Osteocyte (in vitro differentiated cells): ENCODE measurements around the gene OR7E24. TPM values are rescaled to one million over a fixed set of nuclear protein-coding genes. Genes with fewer than 3 reads are reported as not detected.
"Not testable (repeated sequence)": the region's sequence is repeated elsewhere in the genome, so short reads cannot be mapped to it uniquely, and the experiment has no call there.

Experiments
- DNase-seq: peaks from one replicate; pipeline ENCODE4 v3.0.0; 2021; ENCODE audit warnings: mixed read lengths; ENCODE audit not compliant: unreplicated experiment; ENCODE audit errors: extremely low spot score
- H3K27ac Mint-ChIP-seq: one replicate; pipeline ENCODE4 v1.8.0; 2021; ENCODE audit warnings: mild to moderate bottlenecking, mixed read lengths; ENCODE audit not compliant: unreplicated experiment
- H3K27me3 Mint-ChIP-seq: one replicate; pipeline ENCODE4 v1.8.0; 2021; ENCODE audit warnings: mixed read lengths; ENCODE audit not compliant: unreplicated experiment
- H3K36me3 Mint-ChIP-seq: one replicate; pipeline ENCODE4 v1.8.0; 2021; ENCODE audit warnings: mixed read lengths; ENCODE audit not compliant: unreplicated experiment
- H3K4me1 Mint-ChIP-seq: one replicate; pipeline ENCODE4 v1.8.0; 2021; ENCODE audit warnings: mixed read lengths; ENCODE audit not compliant: unreplicated experiment
- H3K4me3 Mint-ChIP-seq: one replicate; pipeline ENCODE4 v1.8.0; 2021; ENCODE audit warnings: mild to moderate bottlenecking, moderate library complexity, mixed read lengths; ENCODE audit not compliant: unreplicated experiment
- H3K9me3 Mint-ChIP-seq: one replicate; pipeline ENCODE4 v1.8.0; 2021; ENCODE audit warnings: mixed read lengths; ENCODE audit not compliant: unreplicated experiment
- long read RNA-seq: library from polyadenylated mRNA; unstranded; transcript quantifications from one replicate; pipeline ENCODE4 v2.0.0, GENCODE V29; 2021
- total RNA-seq: library from RNA; stranded (reverse); gene quantifications from 2 replicates; pipeline ENCODE4 v1.2.1, GENCODE V29; 2021
- TF ChIP-seq, protein P1 (sequence below): fragments of 200-600 bp; sonication (generic); IDR thresholded peaks from 2 replicates; pipeline ENCODE4 v1.5.0; 2021; ENCODE audit warnings: antibody characterized with exemption, mild to moderate bottlenecking, moderate library complexity

Gene OR7E24
- total RNA-seq = not detected in 2 replicates
- long read RNA-seq = 0 reads

DNA sequence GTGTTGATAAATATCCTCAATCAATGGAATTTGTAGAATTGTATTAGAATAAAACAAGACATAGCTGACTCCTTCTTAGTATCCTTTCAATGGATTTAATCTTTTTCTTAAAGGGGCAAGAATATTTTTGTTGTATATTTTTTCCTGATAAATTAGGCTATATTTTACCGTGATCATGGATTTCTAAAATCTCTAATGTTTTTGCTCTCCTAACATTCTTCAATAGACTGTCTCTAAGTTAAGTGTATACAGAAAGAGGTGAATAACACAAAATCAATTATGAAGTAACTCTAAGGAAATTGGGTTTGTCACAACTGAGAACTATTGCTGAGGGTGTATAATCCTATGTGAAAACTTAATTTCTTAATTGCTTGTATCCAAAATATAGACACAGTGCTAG is at the start of gene OR7E24:
Gene OR7E24, plus strand, starts transcription at position 301 of the 400 bp plus-strand sequence. CDS start 114 bp downstream, outside the sequence.
- H3K27ac Mint-ChIP-seq = no peak within 1 kb of the TSS

DNA sequence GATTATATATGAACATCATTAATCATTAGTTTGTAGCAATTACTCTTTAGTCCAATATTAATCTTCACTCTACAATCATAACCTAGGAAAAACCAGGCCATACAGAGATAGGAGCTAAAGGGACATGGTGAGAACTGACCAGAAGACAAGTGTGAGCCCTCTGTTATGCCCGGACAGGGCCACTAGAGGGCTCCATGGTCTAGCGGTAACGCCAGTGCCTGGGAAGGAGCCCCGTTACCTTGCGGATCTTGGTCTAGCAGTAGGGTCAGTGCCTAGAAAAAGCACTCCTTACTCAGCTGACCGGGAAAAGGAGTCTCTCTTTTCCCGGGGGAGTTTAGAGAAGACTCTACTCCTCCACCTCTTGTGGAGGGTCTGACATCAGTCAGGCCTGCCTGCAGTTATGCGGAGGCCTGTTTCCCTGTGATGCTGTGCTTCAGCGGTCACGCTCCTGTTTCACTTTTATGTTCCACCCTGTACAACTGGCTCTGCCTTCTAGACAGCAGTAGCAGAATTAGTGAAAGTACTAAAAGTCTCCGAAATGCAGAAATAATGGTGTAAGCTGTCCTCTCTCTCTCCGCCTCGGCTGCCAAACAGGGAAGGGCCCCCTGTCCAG is 45.1 kb upstream of the OR7E24 start:
- H3K27ac Mint-ChIP-seq = no peak overlapping the region
- H3K27me3 Mint-ChIP-seq = peaks cover 4% of the 10 kb centered on the region
- H3K9me3 Mint-ChIP-seq = no peaks in the 10 kb centered on the region
- peaks cover 5% of the 10 kb centered on the region for H3K4me1 Mint-ChIP-seq
- TF ChIP-seq, protein P1, sequence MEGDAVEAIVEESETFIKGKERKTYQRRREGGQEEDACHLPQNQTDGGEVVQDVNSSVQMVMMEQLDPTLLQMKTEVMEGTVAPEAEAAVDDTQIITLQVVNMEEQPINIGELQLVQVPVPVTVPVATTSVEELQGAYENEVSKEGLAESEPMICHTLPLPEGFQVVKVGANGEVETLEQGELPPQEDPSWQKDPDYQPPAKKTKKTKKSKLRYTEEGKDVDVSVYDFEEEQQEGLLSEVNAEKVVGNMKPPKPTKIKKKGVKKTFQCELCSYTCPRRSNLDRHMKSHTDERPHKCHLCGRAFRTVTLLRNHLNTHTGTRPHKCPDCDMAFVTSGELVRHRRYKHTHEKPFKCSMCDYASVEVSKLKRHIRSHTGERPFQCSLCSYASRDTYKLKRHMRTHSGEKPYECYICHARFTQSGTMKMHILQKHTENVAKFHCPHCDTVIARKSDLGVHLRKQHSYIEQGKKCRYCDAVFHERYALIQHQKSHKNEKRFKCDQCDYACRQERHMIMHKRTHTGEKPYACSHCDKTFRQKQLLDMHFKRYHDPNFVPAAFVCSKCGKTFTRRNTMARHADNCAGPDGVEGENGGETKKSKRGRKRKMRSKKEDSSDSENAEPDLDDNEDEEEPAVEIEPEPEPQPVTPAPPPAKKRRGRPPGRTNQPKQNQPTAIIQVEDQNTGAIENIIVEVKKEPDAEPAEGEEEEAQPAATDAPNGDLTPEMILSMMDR = peak; percentile 94
- peak; percentile 90 for DNase-seq
- no peaks in the 10 kb centered on the region for H3K36me3 Mint-ChIP-seq
- peak overlapping the region; percentile 48 for H3K4me3 Mint-ChIP-seq

More for the DNA sequence above, at the start of gene OR7E24:
- Mint-ChIP-seq H3K4me3 (no peak within 1 kb of the TSS), H3K4me1 (no peaks in the 10 kb centered on the region), H3K9me3 (peaks cover 28% of the 10 kb centered on the region), H3K36me3 (no peaks in the 10 kb centered on the region), H3K27me3 (no peaks in the 10 kb centered on the region)
- TF ChIP-seq, protein P1 = no peak
- DNase-seq = no peak

DNA sequence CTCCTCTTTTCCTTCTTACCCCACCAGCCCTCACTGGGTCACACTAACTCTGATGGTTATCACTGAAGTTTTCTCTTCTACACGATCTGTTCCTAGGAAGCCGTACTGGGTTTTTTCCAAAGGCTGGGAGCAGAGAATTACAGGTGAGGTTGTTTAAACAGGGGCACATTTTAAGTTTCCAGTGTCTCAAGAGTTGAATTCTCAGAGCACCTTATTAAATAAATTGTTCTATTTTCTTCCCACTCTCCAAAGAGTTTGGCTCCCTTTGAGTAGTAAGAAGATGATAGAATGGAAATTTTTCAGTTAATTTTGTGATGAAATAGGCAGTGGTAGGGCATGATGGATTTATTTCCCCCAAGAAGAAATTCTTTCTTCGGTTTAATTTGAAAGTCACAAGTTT is 31.2 kb upstream of the OR7E24 start, which contains the start of gene OR7D4:
Gene OR7D4, minus strand, starts transcription at position 101 of the 400 bp plus-strand sequence. CDS start 4,752 bp downstream, outside the sequence.
- Mint-ChIP-seq H3K4me3 (no peak within 1 kb of the TSS), H3K27ac (no peak within 1 kb of the TSS), H3K27me3 (no peaks in the 10 kb centered on the region), H3K4me1 (no peaks in the 10 kb centered on the region), H3K9me3 (peaks cover 46% of the 10 kb centered on the region), H3K36me3 (no peaks in the 10 kb centered on the region)
- TF ChIP-seq, protein P1 = no peak
- DNase-seq = no peak

GRCh38 chr19:9251236-9251635 is 506 bp downstream of the OR7E24 start:
- Mint-ChIP-seq H3K36me3 (no peaks in the 10 kb centered on the region), H3K9me3 (peaks cover 28% of the 10 kb centered on the region), H3K27me3 (no peaks in the 10 kb centered on the region), H3K27ac (no peak overlapping the region), H3K4me1 (no peaks in the 10 kb centered on the region), H3K4me3 (no peak overlapping the region)
- no peak for DNase-seq
- TF ChIP-seq, protein P1 = no peak

GRCh38 chr19:9283485-9283884 is 32.8 kb downstream of the OR7E24 start:
- H3K27ac Mint-ChIP-seq, DNase-seq, H3K4me1 Mint-ChIP-seq, H3K27me3 Mint-ChIP-seq, H3K4me3 Mint-ChIP-seq, H3K36me3 Mint-ChIP-seq: not testable (repeated sequence)
- H3K9me3 Mint-ChIP-seq = peaks cover 42% of the 10 kb centered on the region
